Measurements from ENCODE around the gene OGFOD3.
"Not testable (repeated sequence)": the region's sequence is repeated elsewhere in the genome, so short reads cannot be mapped to it uniquely, and the experiment has no call there.

Gene OGFOD3

GRCh38 chr17:82432017-82432416, 13.6 kb upstream of the OGFOD3 start:
- no peak for DNase-seq

DNA sequence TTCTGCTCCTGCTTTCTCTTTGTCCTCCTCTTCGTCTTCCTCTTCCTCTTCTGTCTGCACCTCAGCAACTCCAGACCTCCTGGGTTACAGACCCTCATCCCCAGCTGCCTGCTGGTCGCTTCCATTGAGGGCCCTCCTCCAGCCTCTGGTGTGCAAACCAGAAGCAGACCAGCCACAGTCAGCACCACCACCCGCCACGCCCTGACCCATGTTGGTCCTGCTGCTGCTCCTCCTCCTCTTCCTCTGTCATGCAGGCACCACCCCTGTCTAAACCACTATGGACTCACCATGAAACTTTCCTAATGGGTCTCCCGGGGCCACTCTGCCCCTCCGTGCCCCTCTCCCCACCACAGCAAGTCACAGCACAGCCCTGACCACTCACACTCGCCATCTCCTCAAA, 11.4 kb upstream of the OGFOD3 start:
- DNase-seq: no peak

DNA sequence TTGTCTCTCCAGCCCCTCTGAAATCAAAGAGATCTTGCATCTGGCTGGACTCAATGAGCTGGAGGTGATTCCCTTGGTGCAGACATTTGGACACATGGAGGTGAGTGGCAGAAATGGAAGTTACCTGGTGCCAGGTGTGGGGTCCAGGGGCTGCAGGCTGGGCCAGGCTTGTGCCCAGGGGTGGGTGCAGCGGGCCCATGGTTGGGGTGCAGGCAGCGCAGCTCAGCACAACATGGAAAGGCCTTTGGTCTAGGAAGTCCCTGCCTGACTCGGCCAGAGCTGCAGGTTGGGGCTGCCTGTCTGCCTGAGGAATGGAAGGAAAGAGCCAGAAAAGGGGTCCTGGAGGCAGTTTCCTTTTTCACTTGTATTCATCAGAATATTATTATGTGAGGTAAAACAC, 10.2 kb upstream of the OGFOD3 start:
- DNase-seq: no peak

DNA sequence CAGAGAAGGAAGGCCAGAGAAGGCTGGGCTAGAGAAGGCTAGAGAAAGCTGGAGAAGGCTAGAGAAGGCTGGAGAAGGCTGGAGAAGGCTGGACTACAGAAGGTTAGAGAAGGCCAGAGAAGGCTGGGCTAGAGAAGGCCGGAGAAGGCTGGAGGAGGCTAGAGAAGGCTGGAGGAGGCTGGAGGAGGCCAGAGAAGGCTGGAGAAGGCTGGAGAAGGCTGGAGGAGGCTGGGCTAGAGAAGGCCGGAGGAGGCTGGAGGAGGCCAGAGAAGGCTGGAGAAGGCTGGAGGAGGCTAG, 6.4 kb upstream of the OGFOD3 start:
- DNase-seq: no peak

DNA sequence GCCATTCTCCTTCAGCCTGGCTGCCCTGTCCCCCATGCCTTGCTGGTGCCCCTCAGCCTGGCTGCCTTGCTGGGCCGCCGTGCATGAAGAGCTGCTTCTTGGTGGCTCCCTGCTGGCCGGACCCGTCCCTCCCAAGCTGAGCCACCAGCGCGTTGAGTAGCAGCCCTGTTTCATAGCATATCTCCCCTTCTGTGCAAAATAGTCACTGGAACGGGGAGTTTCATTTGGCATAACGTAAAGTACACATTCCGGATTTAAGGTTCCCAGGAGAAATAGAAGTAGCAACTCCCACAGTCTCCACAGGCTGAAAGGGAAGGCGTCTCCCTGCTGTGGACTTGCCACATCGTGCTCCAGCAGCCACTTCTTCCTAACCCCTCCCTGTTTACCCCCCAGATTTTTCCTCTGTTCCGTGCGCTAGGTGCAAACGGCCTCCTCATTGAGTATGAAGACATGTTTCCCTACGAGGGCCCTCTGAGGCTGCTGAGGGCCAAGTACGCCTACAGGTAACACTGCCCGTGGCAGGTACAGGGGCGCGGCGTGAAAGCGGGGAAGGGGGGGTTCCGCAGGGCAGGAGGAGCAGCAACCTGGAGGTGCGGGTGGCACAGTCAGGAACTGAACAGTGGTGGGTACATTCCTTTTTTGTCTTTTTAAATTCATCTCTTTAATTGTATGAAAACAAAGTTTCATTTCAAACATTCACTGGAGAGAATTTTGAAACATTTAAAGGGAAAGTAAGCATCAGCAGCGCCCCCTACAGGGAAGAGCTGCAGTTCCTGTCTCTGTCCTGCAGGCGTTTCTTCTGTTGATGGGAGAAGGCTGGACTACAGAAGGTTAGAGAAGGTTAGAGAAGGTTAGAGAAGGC, 5.8 kb upstream of the OGFOD3 start:
- DNase-seq: no peak

DNA sequence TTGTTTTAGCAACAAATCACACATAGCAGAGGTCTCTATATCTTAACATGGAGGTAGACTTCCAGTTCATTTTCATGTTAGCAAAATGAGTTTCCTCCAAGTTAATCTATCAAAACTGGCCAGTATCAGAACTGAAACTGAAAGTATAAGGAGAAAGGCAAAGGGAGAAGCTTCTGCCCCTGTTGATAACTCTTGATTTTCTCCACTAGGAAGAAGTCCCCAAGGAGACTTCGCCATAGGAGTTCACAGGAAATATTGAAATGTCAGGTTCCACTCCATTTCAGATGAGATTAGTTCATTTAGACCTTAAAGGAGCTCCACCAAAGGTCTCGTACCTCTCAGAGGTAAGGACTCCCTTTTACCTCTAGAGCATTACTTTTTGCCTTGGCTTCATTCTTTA, 1.2 kb upstream of the OGFOD3 start:
- no peak for DNase-seq

- no peak for DNase-seq
These were observed 1.6 kb downstream of the OGFOD3 start for GRCh38 chr17:82416771-82417170.

- DNase-seq: no peak
These were observed 2.1 kb downstream of the OGFOD3 start for GRCh38 chr17:82416264-82416663.

DNA sequence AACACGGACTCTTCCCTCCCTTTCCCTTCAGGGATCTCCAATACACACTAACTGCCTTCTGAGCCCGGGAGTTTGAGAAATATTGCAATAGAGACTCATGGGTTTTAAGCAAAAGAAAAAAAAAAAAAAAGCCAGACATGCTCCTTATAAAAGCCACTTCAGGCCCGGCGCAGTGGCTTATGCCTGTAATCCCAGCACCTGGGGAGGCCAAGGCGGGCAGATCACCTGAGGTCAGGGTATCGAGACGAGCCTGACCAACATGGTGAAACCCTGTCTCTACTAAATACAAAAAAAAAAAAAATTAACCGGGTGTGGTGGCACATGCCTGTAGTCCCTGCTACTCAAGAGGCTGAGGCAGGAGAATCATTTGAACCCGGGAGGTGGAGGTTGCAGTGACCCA, 2.6 kb downstream of the OGFOD3 start:
- no peak for DNase-seq

DNA sequence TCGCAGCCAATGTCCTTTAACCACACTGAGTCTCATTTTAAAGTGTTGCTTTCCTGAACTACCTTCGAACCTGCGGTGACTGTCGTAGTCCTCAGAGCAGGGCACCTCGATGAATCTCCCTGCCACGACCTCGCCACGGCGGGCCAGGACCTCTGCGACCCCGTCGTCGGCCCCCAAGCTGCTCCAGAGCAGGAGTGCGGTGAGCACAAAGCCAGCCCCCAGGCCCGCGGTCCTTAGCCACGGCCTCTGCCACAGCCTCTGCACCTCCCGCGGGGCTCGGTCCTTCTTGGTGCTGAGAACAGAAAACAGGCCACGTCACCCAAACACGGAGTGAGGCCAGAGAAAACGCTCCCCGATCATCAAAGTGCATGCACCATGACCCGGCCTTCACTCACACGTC, 3.0 kb downstream of the OGFOD3 start:
- no peak for DNase-seq

- DNase-seq: peak; percentile 27
These were observed 3.7 kb downstream of the OGFOD3 start for GRCh38 chr17:82414548-82415281.

DNA sequence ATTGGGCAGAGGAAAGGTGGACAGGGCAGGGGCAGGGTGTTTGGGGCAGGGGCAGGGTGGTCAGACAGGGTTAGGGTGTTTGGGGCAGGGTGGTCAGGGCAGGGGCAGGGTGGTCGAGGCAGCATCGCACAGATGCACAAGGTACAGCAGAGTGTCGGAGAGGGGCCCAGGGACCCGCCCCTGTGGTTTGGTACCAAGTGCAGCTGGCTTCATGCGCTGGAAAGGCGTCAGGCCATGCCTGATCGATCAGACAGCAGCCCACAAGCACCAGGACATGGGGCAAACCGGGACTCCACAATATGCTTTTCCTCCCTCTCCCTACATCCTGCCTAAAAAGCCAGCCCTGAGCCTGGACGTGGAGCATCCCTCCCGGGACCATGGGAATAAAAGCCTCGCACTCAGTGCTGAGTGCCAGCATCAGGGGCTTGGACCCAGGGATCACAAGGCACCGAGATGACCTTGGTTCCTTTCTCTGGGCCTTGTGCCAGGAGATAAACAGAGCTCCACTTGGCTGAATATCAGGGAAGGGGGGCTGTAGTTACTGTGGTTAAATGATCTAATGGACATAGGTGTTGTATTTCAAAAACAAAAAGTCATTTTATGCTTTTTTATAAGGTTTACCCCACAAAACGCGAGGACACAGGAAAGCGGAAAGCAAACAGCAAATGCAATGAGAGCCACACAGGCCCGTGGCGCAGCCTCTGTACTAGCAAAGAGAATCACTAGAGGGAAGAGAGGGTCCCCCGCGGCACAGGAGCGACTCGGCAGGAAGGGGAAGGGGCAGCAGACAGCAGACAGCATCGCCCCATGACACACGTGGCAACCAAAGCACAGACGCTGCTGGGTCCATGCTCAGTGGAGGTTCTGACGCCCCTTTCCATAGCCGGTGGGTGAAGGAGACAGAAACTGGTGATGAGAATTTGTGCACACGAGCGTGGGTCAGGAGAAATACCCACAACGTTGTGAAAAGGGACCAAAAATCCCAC, 5.6 kb downstream of the OGFOD3 start:
- DNase-seq: peak; percentile 86

- DNase-seq: not testable (repeated sequence)
These were observed 6.3 kb downstream of the OGFOD3 start for GRCh38 chr17:82412081-82412480.

GRCh38 chr17:82411396-82412053, 6.9 kb downstream of the OGFOD3 start:
- no peak for DNase-seq

DNA sequence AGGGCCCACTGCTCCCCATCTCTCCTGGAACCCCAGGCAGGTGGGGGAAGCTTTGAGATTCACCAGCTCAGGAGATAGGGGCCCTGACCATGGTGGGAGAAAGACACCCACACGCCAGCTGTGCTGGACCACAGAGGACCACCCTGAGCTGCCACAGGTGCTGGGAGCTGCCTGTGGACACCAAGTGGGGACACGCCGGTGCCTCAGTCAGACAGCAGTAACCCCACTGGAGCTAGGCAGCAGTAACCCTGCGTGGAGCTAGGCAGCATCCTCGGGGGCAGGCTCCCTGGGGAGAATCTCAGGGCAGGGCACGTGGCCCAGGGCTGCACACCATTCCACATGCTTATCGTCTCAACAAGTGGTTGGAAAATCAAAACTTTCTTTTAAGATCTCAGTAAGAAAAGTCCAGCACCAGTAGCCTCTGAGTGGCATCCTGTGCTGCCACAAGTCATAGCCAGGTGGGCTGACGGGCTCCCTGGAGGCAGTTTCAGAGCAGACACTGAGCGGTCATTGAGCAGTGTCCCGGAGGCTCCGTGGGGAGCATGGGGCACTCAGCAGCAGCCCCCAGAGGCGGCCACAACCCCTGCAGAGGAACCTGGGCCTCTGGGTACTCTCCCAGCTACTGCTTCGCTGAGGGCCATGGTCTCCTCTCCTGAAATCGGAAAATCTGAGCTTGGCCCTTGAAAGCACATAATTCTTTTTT, 8.2 kb downstream of the OGFOD3 start:
- DNase-seq: no peak

- no peak for DNase-seq
These were observed 9.5 kb downstream of the OGFOD3 start for GRCh38 chr17:82408938-82409318.

DNA sequence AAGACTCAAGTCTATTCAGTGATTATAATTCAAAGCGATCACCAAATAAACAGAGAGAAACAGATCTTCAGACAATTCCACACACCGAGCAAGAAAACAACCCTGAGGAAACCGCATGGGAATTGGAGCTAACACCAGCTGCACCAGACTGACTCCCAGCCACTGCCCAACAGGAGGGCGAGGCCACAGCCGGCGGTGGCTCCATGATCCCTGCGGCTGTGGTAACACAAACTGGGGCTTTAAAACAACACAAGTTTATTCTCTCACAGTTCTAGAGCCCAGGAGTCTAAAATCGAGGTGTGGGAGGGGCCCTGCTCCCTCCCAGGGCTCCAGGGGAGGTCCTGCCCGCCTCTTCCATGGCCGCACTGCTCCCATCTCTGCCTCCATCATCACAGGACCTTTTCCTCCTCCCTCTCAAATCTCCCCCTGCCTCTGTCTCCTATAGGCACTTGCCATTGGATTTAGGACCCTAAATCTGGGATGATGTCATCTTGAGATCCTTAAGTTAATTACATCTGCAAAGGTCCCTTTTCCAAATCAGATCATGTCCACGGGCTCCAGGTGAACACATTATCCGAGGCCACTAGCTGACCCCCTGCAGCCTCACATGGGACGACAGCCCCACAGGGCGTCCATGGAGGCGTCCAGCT, 10.0 kb downstream of the OGFOD3 start:
- no peak for DNase-seq

DNA sequence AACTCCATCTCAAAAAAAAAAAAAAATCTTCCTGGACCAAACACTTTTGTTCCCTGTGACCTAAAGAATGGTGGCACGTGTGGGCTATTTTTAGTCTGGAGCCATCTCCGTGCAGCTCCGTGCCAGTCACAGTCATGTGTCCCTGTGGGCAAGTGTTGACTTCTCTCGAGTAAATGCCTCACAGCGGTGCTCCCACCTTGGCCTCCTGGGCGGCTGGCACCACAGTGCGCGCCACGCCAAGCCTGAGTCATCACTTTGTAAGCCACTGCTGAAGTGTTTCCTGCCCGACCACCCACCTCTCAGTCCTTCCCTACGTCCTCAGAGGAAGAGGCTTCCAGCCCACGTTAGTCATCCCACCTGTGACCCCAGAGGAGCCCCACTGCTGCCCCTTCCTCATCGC, 11.1 kb downstream of the OGFOD3 start:
- DNase-seq: no peak

GRCh38 chr17:82406131-82406671, 12.2 kb downstream of the OGFOD3 start:
- DNase-seq: no peak

GRCh38 chr17:82405051-82405450, 13.3 kb downstream of the OGFOD3 start:
- DNase-seq: no peak

Data from NCI-H1092 (cell line).